Esophagus muscularis mucosa (tissue), 3 donors: ENCODE measurements around the gene EPSTI1.

Experiments
- POLR2AphosphoS5 ChIP-seq, 2 donors: sonication (generic); formaldehyde crosslinking; IDR thresholded peaks; one replicate each; pipeline ENCODE4 v1.6.1; 2017; ENCODE audit warnings: antibody characterized with exemption in 2 of 2
- TF ChIP-seq, protein P1 (sequence below), 3 experiments: fragments of 200-600 bp in 2 of 3; fragments of 450-650 bp in 1 of 3; sonication (generic) in 2 of 3; IDR thresholded peaks; one replicate each; pipeline ENCODE4 v1.5.1; 2017 to 2019; ENCODE audit warnings: antibody characterized with exemption in 3 of 3, mild to moderate bottlenecking in 2 of 3, moderate library complexity in 1 of 3

DNA sequence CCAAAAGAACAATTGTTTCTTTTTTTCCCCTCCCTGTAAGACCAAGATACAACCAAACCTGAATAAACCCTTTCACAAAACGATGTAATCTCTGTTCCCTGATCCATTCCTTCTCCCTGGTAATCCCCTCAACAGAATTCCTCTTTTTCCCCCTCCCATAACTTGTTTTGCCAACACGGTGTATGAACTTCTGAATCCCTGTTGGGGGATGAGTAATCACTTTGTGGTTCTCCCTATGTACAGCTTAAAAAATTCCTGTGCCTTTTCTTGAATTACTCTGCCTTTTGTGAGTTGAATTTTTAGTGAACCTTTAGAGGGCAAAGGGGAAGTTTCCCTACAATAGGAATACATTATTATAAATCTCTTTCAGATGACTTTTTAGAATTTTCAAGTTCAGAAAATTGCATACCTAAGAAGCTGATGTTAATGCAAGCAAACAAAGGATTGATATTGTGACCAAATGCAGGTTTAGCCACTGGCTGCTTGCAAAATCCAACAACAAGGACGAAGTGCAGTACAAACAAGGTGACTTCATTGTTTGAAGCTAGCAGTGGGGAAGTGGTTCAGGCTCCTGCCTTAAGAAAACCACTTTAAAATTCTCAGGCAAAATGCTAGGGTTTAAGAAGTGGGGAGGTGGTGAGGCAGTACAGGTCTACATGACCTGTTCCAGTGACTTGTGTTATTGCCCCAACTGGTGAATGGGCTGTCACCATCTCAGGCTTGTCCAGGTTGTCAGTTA, 15.0 kb upstream of the EPSTI1 start:
- TF ChIP-seq, protein P1, sequence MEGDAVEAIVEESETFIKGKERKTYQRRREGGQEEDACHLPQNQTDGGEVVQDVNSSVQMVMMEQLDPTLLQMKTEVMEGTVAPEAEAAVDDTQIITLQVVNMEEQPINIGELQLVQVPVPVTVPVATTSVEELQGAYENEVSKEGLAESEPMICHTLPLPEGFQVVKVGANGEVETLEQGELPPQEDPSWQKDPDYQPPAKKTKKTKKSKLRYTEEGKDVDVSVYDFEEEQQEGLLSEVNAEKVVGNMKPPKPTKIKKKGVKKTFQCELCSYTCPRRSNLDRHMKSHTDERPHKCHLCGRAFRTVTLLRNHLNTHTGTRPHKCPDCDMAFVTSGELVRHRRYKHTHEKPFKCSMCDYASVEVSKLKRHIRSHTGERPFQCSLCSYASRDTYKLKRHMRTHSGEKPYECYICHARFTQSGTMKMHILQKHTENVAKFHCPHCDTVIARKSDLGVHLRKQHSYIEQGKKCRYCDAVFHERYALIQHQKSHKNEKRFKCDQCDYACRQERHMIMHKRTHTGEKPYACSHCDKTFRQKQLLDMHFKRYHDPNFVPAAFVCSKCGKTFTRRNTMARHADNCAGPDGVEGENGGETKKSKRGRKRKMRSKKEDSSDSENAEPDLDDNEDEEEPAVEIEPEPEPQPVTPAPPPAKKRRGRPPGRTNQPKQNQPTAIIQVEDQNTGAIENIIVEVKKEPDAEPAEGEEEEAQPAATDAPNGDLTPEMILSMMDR (IDR thresholded peaks at IDR 0.05), result no peak
- no peak for TF ChIP-seq POLR2AphosphoS5 (IDR thresholded peaks at IDR 0.05)
